ENCODE measurements around the gene GLB1L.

Gene GLB1L

DNA sequence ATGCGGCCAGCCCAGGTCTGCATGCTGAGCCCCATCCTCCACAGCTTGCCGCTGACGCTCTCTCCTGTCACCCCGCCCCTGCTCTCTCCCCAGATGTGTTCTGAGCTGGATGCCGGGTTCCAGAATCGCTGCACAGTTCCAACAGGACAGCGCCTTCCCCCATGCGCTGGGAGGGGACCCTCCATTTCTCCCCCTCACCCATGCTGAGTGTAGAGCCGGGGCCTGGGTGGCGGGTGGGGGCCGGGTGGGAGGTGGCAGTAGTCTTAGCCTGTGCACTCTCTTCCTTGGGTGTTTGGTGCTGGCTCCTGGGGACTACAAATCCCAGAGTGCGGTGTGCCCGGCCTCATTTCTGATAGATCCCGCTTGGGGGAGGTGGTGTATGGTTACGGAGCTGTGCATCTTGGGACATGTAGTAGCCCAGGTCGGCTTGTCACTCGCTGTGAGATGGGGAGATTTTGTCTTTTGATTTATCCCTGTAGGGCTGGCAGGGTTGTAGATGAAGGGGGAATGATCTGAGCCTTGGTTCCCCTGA is 40.7 kb upstream of the GLB1L start:
- DNase-seq (ENCODE audit: low read depth) = no peak
- TF ChIP-seq, protein P1, sequence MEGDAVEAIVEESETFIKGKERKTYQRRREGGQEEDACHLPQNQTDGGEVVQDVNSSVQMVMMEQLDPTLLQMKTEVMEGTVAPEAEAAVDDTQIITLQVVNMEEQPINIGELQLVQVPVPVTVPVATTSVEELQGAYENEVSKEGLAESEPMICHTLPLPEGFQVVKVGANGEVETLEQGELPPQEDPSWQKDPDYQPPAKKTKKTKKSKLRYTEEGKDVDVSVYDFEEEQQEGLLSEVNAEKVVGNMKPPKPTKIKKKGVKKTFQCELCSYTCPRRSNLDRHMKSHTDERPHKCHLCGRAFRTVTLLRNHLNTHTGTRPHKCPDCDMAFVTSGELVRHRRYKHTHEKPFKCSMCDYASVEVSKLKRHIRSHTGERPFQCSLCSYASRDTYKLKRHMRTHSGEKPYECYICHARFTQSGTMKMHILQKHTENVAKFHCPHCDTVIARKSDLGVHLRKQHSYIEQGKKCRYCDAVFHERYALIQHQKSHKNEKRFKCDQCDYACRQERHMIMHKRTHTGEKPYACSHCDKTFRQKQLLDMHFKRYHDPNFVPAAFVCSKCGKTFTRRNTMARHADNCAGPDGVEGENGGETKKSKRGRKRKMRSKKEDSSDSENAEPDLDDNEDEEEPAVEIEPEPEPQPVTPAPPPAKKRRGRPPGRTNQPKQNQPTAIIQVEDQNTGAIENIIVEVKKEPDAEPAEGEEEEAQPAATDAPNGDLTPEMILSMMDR (IDR thresholded peaks at IDR 0.05; ENCODE audit: low read depth, low read length, missing control alignments) = no peak
- in situ Hi-C loops (cut with HindIII; ENCODE audit: low sequenced_read_pairs) = no loop called here
- no peak overlapping the region for H3K4me3 ChIP-seq (ENCODE audit: low read depth, low read length)

- no peak for DNase-seq (ENCODE audit: low read depth)
- in situ Hi-C loops (cut with HindIII; ENCODE audit: low sequenced_read_pairs) = no loop called here
- TF ChIP-seq, protein P1 (IDR thresholded peaks at IDR 0.05; ENCODE audit: low read depth, low read length, missing control alignments) = no peak
- H3K4me3 ChIP-seq (ENCODE audit: low read depth, low read length) = no peak overlapping the region
These were observed 40.1 kb upstream of the GLB1L start for GRCh38 chr2:219285373-219285735.

- TF ChIP-seq, protein P1 (IDR thresholded peaks at IDR 0.05; ENCODE audit: low read depth, low read length, missing control alignments) = no peak
These were observed 39.5 kb upstream of the GLB1L start for GRCh38 chr2:219284501-219285372.

GRCh38 chr2:219282943-219283581 is 37.8 kb upstream of the GLB1L start:
- no peak overlapping the region for H3K4me3 ChIP-seq (ENCODE audit: low read depth, low read length)
- TF ChIP-seq, protein P1 (IDR thresholded peaks at IDR 0.05; ENCODE audit: low read depth, low read length, missing control alignments) = no peak
- DNase-seq (ENCODE audit: low read depth) = no peak
- in situ Hi-C loops (cut with HindIII; ENCODE audit: low sequenced_read_pairs) = no loop called here

More at GRCh38 chr2:219284501-219285372, 39.5 kb upstream of the GLB1L start:
- in situ Hi-C loops (cut with HindIII; ENCODE audit: low sequenced_read_pairs) = no loop called here
- H3K4me3 ChIP-seq (ENCODE audit: low read depth, low read length) = no peak overlapping the region
- no peak for DNase-seq (ENCODE audit: low read depth)

DNA sequence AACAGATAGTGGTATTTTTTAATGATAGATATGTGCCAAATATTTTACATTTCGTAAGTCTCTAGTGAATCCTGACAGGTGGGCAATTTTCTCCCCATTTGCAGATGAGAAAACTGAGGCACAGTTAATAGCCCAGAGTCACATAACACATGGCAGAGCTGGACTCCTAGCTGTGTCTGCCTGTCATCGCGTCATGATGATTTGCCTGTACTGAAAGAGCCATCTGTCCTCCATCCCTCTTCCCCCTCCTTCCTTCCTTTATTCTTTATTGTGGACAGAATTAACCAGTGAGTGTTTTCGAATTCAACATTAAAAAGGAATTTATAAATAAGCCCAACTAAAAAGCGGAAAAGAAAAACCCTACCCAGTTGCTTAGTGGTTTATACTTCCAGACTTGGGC is 37.1 kb upstream of the GLB1L start:
- no peak overlapping the region for H3K4me3 ChIP-seq (ENCODE audit: low read depth, low read length)
- in situ Hi-C loops (cut with HindIII; ENCODE audit: low sequenced_read_pairs) = no loop called here
- TF ChIP-seq, protein P1 (IDR thresholded peaks at IDR 0.05; ENCODE audit: low read depth, low read length, missing control alignments) = no peak
- no peak for DNase-seq (ENCODE audit: low read depth)

GRCh38 chr2:219281588-219281987 is 36.3 kb upstream of the GLB1L start:
- DNase-seq (ENCODE audit: low read depth) = no peak
- in situ Hi-C loops (cut with HindIII; ENCODE audit: low sequenced_read_pairs) = no loop called here
- TF ChIP-seq, protein P1 (IDR thresholded peaks at IDR 0.05; ENCODE audit: low read depth, low read length, missing control alignments) = no peak
- no peak overlapping the region for H3K4me3 ChIP-seq (ENCODE audit: low read depth, low read length)

All from astrocyte of the cerebellum (primary cell).